GM19372 (cell line): ENCODE measurements around the gene SLC13A3.

ENCODE experiments used
- ATAC-seq: cut with Tn5 transposase; IDR thresholded peaks from one replicate; pipeline ENCODE4 v1.9.1; 2021; ENCODE audit warnings: mild to moderate bottlenecking, low read depth, moderate library complexity; ENCODE audit not compliant: unreplicated experiment

Gene SLC13A3, protein sequence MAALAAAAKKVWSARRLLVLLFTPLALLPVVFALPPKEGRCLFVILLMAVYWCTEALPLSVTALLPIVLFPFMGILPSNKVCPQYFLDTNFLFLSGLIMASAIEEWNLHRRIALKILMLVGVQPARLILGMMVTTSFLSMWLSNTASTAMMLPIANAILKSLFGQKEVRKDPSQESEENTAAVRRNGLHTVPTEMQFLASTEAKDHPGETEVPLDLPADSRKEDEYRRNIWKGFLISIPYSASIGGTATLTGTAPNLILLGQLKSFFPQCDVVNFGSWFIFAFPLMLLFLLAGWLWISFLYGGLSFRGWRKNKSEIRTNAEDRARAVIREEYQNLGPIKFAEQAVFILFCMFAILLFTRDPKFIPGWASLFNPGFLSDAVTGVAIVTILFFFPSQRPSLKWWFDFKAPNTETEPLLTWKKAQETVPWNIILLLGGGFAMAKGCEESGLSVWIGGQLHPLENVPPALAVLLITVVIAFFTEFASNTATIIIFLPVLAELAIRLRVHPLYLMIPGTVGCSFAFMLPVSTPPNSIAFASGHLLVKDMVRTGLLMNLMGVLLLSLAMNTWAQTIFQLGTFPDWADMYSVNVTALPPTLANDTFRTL

DNA sequence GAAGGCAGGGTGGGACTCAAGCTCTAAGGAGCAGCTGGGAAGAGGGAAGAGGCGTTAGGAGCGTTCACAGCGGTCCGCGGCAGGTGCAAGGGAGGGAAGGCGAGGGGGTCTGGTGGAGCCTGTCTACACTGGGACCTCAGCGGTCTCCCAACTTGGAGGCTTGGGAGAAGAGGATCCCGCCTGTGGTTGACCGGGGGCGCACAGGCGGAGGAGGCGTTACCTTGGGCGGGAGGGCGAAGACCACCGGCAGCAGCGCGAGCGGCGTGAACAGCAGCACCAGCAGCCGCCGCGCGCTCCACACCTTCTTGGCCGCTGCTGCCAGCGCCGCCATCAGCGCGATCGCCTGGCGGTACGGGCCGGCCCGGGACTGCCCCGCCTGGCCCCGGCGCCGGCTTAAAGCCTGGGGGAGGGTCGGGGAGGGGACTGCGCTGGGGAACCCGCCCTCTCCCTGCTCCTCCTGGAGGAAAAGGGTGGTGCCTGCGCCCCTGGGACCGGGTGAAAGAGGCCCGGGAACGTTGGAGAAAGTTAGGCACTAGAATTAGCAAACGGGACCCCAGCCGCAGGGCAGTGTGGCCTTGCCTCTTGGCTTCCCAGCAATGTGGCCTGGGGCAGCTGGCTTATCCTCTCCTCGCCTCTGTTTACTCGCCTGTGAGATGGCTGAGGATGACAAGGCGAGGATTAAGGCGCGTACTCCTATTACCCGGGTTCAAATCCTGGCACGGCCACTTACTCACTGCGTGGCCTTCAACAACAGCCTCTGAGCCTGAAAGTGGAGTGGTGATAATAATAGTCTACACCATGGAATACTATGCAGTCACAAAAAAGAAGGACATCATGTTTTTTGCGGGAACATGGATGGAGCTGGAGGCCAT, at the start of gene SLC13A3:
Gene SLC13A3 (minus strand): TSS at position 369 of the 872 bp plus-strand sequence. CDS start 38 bp downstream, at position 331.
- no peak for ATAC-seq

DNA sequence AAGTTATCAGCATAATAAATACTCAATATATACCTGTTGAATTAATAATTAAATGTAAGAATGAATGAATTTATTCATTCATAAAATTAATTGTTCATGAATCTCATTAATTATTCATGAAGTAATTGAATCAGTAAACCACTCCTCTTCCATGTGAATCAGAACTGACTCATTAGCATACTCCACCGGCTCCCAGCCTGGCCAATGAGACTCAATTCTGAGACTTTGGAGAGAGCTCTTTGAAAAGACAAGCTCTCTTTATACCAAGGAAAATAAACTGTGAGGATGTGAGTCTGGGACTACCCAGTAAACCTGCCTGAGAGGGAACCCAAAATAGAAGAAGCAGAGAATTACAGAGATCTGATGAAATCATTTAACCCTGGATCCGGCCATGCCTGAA, 49.8 kb upstream of the SLC13A3 start:
- no peak for ATAC-seq

DNA sequence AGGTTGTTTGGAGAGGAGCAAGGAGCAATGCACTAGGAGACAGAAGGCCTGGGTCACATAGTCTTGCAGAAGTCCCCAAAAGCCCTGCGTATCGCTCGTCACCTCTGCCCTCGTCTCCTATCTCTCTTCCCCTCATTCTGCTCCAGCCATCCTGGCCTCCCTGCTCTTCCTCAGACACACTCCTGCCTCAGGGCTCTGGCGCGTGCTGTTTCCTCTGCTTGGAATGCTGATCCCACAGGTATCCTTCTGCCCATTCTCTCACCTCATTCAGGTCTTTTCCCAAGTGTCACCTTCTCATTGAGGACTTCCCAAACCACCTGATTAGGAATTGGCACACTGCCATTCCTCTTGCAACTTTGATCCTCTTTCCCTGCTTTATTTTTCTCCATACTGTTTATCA, 49.2 kb upstream of the SLC13A3 start:
- no peak for ATAC-seq

DNA sequence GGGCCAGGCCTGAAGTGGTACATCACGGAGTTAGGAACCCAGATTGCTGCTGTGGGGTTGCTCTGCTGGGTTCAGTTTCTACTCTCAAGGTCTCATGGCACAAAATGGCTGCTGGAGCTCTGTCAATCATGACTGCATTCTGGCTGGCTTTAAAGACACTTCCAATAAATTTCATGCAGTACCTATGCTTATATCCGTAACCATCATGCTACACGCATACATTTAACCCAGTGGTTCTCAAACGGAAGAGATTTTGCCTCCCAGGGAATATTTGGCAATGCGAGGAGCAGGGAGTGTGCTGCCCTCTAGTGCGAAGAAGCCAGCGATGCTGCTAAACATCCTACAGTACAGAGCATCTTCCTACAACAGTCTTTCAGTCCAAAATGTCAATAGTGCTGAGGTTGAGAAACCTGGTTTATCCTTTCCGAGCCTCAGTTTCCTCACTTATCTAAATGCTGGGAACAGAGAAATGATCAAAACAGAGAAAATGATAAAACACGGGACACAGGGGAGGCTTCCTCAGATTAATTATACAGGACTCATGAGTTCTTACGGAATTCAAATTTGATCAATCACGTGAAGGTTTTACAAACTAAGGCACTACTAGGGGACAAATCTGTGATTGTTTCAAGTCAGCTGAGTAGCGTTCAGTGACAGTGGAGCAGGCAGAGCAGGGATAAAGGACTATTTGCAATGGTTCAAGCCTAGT, 48.5 kb upstream of the SLC13A3 start:
- ATAC-seq, result no peak

DNA sequence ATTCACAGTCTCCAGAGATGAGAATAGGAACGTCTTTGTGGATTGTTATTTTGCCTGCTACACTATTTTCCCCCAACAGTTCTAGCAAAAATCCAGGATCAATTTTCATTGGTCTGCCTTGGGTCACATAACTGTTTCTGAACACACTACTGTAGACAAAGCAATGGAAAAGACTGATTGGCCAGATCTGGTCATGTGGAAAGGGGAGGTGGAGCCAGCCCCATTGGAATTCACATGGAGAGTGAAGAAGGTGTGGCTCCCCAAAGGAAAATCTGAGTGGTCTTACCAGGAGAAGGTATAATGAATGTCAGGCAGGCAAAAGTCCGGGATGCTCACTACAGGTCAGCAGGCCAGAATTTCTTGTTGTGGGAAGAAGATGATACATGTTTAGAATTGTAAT, 47.5 kb upstream of the SLC13A3 start:
- no peak for ATAC-seq

DNA sequence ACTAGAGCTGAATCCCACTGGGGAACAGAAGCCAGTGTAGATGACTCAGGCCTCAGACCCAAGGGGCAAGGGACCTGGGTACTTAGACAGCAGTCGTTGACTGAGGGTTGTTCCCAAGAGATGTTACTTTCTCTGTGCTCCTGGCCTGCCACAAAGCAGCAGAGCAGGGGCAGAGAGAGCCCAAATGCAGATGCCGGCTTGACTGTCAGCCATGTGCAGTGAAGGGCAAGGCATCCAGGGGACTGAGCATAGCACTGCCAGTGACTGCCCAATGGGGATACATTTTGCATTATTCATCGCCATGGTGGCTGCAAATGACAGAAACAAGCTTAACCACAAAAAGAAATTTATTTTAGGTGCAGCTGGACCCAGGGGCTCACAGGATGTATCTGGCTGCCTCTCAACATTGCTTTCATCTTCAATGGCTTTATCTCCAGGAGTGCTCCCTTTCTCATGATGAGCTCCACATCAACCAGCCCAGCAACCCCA, 45.6 kb upstream of the SLC13A3 start:
- no peak for ATAC-seq

DNA sequence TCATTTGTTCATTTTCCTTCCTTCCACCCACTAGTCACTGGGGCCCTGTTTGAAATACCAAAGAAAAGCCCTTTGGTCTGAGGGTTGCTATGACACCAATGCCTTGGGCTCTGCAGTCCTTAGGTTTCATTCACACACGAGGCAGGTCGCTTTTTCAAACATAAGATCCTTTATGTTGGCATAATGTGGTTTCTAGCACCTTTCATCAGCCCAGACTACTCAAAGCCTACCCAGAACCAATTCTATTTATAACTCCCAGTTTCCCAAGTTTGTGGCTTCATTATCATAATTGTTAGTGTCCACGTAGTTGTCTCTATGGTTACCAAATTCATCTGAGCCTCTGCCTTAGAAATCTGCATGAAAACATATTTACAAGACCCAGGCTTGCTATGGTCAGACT, 44.6 kb upstream of the SLC13A3 start:
- no peak for ATAC-seq

DNA sequence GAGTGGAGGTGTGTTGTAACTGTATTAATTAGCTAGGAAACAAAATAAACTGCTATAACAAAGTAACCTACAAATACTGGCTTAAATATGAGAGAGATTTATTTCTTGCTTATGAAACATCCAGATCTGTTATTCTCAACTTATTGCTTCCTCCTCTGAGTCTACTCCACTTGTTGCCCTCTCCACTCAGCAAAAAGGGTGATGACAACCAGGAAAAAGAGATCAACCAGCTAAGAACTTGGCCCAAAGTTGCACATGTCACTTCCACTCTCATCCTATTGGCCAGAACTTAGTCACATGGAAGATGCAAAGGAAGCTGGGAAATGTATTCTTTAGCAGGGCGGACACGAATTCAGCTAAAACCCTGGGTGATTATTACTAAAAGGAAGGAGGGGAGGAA, 43.2 kb upstream of the SLC13A3 start:
- ATAC-seq, result no peak

DNA sequence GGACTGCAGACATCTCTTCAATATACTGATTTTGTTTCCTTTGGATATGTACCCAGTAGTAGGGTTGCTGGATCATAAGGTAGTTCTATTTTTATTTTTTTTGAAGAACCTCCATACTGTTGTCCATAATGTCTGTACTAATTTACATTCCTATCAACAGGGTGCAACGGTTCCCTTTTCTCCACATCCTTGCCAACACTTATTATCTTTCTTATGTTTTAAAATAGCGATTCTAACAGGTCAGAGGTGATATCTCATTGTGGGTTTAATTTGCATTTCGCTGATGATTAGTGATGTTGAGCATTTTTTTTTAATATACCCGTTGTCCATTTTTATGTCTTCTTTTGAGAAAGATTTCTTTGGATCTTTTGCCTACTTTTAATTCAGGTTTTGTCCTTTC, 39.9 kb upstream of the SLC13A3 start:
- ATAC-seq, result no peak

DNA sequence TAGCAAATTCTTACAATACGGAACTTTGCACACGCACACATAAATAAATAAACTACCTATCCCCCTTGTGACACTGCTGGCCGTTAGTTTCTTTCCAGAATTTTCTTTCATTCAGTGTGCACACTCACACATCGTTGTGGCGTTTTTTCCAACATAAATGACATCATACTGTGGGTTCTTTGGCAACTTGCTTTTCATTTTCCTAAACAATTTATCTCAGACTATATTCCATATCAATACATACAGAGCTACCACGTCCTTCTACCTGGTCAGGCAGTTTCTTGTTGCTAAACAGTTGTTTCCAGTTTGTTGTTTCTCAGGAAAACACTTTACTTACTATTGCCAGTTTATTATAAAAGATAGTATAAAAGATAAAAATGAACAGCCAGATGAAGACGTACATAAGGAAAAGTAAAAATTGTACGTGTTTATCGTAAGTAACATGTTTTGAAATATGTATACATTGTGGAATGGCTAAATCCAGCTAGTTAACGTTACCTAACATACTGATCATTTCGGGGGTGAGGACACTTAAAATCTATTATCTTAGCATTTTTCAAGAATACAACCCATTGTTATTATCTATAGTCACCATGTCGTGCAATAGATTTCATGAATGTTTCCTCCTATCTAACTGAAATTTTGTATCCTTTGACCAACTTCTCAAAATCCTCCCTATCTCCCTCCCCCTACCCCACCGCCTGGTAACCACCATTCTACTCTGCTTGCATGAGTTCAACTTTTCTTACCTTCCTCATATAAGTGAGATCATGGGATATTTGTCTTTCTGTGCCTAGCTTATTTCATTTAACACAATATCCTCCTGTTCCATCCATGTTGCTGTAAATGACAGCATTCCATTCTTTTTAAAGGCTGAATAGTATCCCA, 39.2 kb upstream of the SLC13A3 start:
- no peak for ATAC-seq

DNA sequence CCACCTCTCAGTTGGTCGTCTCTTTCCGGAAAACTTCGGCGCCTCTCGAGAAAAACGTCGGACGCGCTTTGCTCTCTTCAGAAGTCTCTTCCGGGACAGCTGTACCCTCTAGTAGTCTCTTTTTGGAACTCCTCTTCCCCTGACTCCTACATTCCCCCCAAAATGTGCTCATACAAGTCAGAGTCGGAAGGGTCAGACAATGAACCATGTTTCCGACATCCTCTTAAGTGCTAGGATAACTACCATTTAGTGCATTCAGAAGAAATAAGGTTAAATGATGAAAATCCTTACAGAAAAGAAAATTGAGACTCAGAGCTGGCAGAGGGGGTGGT, 38.5 kb upstream of the SLC13A3 start:
- no peak for ATAC-seq

DNA sequence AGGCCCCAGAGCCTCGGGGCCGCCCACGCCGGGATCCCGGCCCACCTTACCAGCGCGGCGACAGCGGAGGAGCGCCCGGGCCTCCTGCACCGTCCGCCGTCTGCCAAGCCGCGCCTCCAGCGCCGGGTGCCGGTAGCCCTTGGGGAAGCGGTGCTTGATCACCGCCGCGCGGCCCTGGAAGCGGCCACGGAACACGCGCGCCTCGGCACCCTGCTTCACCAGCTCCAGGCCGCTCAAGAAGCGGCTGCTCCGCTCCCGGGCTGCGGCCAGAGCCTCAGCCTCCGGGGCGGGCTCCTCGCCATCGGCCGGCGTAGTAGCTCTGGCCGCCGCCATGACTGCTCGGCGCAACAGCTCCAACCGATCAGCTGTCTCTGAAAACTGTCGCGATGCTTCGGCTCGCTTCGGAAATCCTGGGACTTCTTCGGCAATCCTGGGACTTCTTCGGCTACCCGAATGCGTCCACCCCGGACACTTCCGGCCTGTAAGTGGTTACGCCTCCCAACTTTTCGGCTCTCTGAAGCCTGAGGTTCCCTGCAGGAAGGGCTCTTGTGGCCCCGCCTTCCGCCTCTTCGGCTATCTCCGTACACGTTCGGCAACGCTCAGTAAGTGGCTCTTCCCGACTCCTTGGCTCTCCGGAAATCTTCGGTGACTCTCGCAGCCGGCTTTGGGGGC, 38.0 kb upstream of the SLC13A3 start, which contains the start of gene TP53RK:
Gene TP53RK (minus strand): TSS at position 363 of the 672 bp plus-strand sequence. CDS start 30 bp downstream, at position 333.
- peak; percentile 90 for ATAC-seq

DNA sequence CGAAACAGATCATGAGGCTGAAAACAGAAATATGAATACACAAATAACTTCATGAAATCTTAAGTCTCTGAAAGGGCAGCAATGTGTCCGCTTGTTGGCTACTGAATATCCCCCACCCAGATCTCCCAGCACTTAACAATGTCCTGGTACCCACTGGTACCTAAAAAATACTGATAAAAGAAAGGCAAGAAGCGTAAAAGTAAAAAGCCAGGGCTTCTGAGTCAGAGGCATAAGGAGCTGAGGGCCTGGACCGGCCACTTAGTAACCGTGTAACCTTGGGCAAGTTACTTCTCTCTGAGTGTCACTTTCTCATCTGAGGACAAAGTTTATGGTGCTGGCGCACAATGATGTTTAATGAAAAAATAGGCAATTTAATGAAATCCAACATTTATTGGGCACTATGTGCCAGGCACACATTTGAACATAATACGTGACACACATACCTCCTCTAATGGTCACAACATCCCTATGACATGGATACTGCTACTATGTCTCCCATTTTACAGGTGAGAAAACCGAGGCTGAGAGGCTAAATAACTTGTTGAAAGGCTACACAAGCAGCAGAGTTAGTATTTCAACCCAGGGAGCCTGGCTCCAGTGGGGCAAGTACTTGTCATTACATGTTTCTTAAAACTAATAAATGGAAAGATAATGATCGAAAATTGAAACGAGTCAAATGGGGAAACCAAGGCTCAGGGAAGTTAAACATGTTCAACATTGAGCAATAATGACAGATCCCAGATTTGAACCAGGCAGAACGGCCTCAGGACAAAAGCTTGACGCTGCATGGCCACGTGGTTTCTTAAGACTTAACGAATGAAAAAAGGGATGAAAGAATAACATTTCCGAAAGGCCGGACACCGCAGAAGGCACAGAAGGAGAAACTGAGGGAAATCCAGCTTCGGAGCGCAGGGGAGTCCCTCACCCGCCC, 37.2 kb upstream of the SLC13A3 start:
- no peak for ATAC-seq

DNA sequence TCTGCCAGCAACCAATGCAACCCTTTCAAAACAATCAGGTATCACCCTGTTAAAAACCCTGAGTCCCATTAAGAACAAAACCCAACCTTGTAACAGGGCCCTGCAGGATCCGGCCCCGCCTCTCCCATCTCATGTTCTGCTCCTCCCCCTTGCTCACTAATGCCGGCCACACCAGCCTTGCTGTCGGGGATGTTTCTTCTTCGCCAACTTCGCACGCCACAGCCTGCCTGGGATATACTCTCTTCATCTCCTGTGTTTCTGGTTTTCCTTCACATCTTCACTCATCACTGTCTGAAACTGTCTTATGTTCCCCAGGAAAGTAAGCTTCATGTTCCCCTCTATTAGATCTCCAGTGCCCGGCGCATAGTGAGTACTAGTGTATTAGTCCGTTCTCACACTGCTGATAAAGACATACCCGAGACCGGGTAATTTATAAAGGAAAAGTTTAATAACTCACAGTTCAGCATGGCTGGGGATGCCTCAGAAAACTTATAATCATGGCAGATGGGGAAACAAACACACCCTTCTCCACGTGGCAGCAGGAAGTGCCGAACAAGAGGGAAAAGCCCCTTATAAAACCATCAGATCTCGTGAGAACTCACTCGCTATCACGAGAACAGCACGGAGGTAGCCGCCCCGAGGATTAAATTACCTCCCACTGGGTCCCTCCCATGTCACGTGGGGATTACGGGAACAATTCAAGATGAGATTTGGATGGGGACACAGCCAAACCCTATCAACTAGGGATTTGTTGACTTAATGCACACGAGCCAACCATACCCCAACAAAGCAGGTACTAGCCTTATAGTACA, 32.9 kb upstream of the SLC13A3 start:
- ATAC-seq, result no peak

DNA sequence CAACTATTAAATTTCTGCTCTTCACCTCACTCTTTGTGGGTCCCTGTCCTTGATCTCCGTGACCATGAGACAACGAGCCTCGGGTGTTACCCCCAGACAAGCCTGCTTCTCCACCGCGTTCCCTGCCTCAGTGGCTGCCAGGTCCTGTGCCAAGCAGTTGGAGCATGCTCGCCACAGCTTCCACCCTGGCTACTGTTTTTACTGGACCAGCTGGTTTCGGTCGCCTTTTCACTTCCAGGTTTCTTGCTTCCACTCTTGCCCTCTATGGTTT, 32.3 kb upstream of the SLC13A3 start:
- ATAC-seq, result no peak

DNA sequence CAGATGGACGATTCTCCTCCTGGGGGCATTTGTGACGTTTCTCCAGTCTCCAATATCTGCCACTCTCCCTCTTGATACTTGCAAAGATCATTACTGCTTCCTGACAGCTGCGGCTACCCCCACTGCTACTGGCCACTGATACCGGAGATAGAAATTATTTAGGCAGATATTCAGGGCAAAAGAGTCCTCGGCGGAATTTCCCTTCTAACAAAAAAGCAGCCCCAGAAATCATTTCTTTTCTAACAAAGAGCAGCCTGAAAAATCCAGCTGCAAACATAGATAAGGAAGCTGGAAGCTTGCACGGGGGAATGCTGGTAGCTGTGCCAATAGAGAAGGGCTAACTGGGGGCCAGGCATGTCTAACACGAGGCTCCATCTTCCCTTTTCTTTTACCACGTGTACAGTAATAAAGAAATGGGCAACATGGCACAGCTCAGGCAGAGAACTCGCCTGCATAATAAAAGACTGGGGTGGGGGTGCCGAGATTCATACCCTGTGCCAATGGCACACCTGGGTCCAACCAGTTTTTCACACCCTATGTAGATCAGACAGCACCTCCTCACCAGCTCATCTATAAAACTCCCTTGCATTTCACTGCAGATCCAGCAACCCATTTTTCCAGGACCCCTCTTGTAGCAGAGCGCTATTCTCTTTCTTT, 31.9 kb upstream of the SLC13A3 start:
- no peak for ATAC-seq
